ENCODE measurements around the gene OR10AD1.
"Not testable (repeated sequence)": the region's sequence is repeated elsewhere in the genome, so short reads cannot be mapped to it uniquely, and the experiment has no call there.

The OR10AD1 gene

DNA sequence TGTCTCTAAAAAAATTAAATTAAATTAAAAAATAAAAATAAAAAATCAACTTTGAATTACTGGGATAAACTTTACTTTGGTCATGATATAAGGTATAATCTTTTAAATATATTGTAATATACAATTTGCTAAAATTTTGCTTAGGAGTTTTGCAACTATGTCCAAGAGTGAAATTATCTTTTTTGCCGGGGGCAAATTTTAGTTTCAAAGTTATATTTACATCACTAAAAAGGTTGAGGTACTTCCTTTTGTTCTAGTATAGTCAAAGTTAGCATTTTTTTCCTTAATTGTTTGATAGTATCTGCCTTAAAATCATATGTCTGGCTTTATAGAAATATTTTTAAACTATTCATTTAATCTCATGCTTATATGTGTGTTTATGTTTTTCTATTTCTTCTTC, 17.6 kb upstream of the OR10AD1 start:
- Histone ChIP-seq H3K27ac (ENCODE audit: low read length) (no peak overlapping the region), H3F3A (ENCODE audit: insufficient read depth, low read length) (no peaks in the 10 kb centered on the region), H3K9me2 (replicated peaks; ENCODE audit: insufficient read depth, low read length) (no peaks in the 10 kb centered on the region), H3K36me3 (replicated peaks; ENCODE audit: insufficient read depth, low read length) (no peaks in the 10 kb centered on the region), H3K9ac (ENCODE audit: low read length) (no peak overlapping the region), H3K4me3 (ENCODE audit: low read length) (no peak overlapping the region), H3K4me1 (ENCODE audit: low read length) (no peaks in the 10 kb centered on the region), H3K79me2 (ENCODE audit: low read length) (no peaks in the 10 kb centered on the region), H3K9me3 (replicated peaks; ENCODE audit: insufficient read depth, low read length) (no peaks in the 10 kb centered on the region), H3K27me3 (replicated peaks; ENCODE audit: insufficient read depth, low read length) (no peaks in the 10 kb centered on the region), H4K20me1 (ENCODE audit: insufficient read depth, low read length) (no peaks in the 10 kb centered on the region), H3K4me2 (ENCODE audit: low read depth, low read length) (no peak overlapping the region), H2AFZ (ENCODE audit: low read length) (no peak overlapping the region)
- no peak for DNase-seq
- TF ChIP-seq EZH2phosphoT487 (IDR thresholded peaks at IDR 0.05; ENCODE audit: low read length) (no peak), CTCF (IDR thresholded peaks at IDR 0.05; ENCODE audit: low read length) (no peak), EZH2 (optimal IDR thresholded peaks at IDR 0.05; ENCODE audit: low read depth, low read length) (no peak)

GRCh38 chr12:48219631-48220030, 16.5 kb upstream of the OR10AD1 start:
- no peak overlapping the region for H3K27ac ChIP-seq (ENCODE audit: low read length)
- H3K4me3 ChIP-seq (ENCODE audit: low read length): no peak overlapping the region
- H3K4me1 ChIP-seq (ENCODE audit: low read length): no peaks in the 10 kb centered on the region
- H3K79me2 ChIP-seq (ENCODE audit: low read length): no peaks in the 10 kb centered on the region
- no peaks in the 10 kb centered on the region for H3K9me2 ChIP-seq (replicated peaks; ENCODE audit: insufficient read depth, low read length)
- H3K9me3 ChIP-seq (replicated peaks; ENCODE audit: insufficient read depth, low read length): no peaks in the 10 kb centered on the region
- H3K27me3 ChIP-seq (replicated peaks; ENCODE audit: insufficient read depth, low read length): no peaks in the 10 kb centered on the region
- no peak for DNase-seq
- no peaks in the 10 kb centered on the region for H3K36me3 ChIP-seq (replicated peaks; ENCODE audit: insufficient read depth, low read length)
- H4K20me1 ChIP-seq (ENCODE audit: insufficient read depth, low read length): no peaks in the 10 kb centered on the region
- no peak overlapping the region for H3K4me2 ChIP-seq (ENCODE audit: low read depth, low read length)
- H3F3A ChIP-seq (ENCODE audit: insufficient read depth, low read length): no peaks in the 10 kb centered on the region
- no peak overlapping the region for H3K9ac ChIP-seq (ENCODE audit: low read length)
- no peak for TF ChIP-seq EZH2phosphoT487 (IDR thresholded peaks at IDR 0.05; ENCODE audit: low read length)
- no peak for TF ChIP-seq EZH2 (optimal IDR thresholded peaks at IDR 0.05; ENCODE audit: low read depth, low read length)
- TF ChIP-seq CTCF (IDR thresholded peaks at IDR 0.05; ENCODE audit: low read length): no peak
- H2AFZ ChIP-seq (ENCODE audit: low read length): no peak overlapping the region

DNA sequence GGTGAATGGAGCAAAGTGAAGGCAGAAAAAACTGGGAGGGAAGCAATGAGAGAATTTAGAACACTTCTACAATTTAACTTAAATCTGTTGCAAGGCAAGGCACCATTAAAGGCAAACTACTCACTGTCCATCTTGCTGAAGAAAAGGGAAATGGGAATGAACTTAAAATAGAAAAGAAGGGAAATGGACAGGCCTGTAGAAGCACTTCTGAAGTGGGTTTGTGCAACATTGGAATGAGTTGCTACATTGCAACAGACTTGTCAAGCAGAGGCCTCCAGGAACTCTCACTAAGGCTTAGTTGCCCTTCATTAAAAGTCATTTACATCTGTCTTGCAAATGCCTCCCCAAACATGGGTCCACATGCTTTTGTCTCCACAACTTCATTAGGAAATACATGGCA, 13.7 kb upstream of the OR10AD1 start:
- no peak overlapping the region for H3K4me2 ChIP-seq (ENCODE audit: low read depth, low read length)
- H3K27me3 ChIP-seq (replicated peaks; ENCODE audit: insufficient read depth, low read length): no peaks in the 10 kb centered on the region
- no peak for DNase-seq
- H3K9me2 ChIP-seq (replicated peaks; ENCODE audit: insufficient read depth, low read length): no peaks in the 10 kb centered on the region
- H3F3A ChIP-seq (ENCODE audit: insufficient read depth, low read length): no peaks in the 10 kb centered on the region
- no peaks in the 10 kb centered on the region for H3K79me2 ChIP-seq (ENCODE audit: low read length)
- H3K27ac ChIP-seq (ENCODE audit: low read length): no peak overlapping the region
- H3K9me3 ChIP-seq (replicated peaks; ENCODE audit: insufficient read depth, low read length): no peaks in the 10 kb centered on the region
- H3K36me3 ChIP-seq (replicated peaks; ENCODE audit: insufficient read depth, low read length): no peaks in the 10 kb centered on the region
- H3K9ac ChIP-seq (ENCODE audit: low read length): no peak overlapping the region
- TF ChIP-seq EZH2phosphoT487 (IDR thresholded peaks at IDR 0.05; ENCODE audit: low read length) (no peak), CTCF (IDR thresholded peaks at IDR 0.05; ENCODE audit: low read length) (no peak), EZH2 (optimal IDR thresholded peaks at IDR 0.05; ENCODE audit: low read depth, low read length) (no peak)
- no peaks in the 10 kb centered on the region for H4K20me1 ChIP-seq (ENCODE audit: insufficient read depth, low read length)
- no peak overlapping the region for H3K4me3 ChIP-seq (ENCODE audit: low read length)
- no peaks in the 10 kb centered on the region for H3K4me1 ChIP-seq (ENCODE audit: low read length)
- no peak overlapping the region for H2AFZ ChIP-seq (ENCODE audit: low read length)

DNA sequence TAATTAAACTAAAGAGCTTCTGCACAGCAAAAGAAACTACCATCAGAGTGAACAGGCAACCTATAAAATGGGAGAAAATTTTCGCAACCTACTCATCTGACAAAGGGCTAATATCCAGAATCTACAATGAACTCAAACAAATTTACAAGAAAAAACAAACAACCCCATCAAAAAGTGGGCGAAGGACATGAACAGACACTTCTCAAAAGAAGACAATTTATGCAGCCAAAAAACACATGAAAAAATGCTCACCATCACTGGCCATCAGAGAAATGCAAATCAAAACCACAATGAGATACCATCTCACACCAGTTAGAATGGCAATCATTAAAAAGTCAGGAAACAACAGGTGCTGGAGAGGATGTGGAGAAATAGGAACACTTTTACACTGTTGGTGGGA, 6.4 kb upstream of the OR10AD1 start:
- H3K9me2 ChIP-seq (replicated peaks; ENCODE audit: insufficient read depth, low read length); H3K36me3 ChIP-seq (replicated peaks; ENCODE audit: insufficient read depth, low read length); H3K4me2 ChIP-seq (ENCODE audit: low read depth, low read length); H3K27ac ChIP-seq (ENCODE audit: low read length); H3K4me1 ChIP-seq (ENCODE audit: low read length); DNase-seq; H3F3A ChIP-seq (ENCODE audit: insufficient read depth, low read length); H3K79me2 ChIP-seq (ENCODE audit: low read length); H2AFZ ChIP-seq (ENCODE audit: low read length); H3K27me3 ChIP-seq (replicated peaks; ENCODE audit: insufficient read depth, low read length); H4K20me1 ChIP-seq (ENCODE audit: insufficient read depth, low read length); H3K9me3 ChIP-seq (replicated peaks; ENCODE audit: insufficient read depth, low read length); H3K9ac ChIP-seq (ENCODE audit: low read length); H3K4me3 ChIP-seq (ENCODE audit: low read length): not testable (repeated sequence)

Data from MM.1S (cell line).